HG03095 (cell line): ENCODE measurements around the gene CTNS.

Experiments used
- ATAC-seq: cut with Tn5 transposase; IDR thresholded peaks from one replicate; pipeline ENCODE4 v1.9.1; 2021; ENCODE audit warnings: moderate library complexity; ENCODE audit not compliant: unreplicated experiment

The CTNS gene

GRCh38 chr17:3657874-3658783 lies 21.6 kb downstream of the CTNS start:
- ATAC-seq: no peak

- no peak for ATAC-seq
These were observed 22.4 kb downstream of the CTNS start for GRCh38 chr17:3658784-3659449.

GRCh38 chr17:3659541-3660111 lies 23.1 kb downstream of the CTNS start:
- no peak for ATAC-seq

DNA sequence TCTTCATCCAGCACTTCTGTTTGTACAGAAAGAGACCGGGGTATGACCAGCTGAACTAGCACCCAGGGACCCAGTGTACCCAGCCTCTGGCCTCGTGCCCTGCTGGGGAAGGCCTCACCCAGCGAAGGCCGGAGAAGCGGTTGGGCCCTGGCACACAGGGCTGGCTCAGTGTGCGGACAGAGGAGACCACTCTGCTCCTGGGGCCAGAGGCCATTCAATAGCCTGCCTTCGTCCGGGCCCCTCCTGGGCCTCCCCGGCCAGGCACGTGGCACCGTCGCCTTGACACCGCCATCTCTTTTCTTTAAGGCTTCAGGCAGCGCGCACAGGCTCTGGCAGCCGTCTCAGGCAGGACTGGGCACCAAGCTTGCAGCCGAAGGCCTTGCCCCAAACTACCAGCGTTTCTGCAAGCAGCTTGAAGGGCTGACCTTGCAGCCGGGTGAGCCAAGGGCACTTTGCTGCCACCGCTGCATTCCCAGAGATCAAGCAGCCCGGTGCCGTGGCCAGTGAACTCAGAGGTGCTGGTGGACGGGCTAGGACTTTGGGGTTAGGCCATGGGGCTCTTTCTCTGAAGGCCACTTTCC lies 23.8 kb downstream of the CTNS start:
- no peak for ATAC-seq

GRCh38 chr17:3663102-3664011 lies 26.8 kb downstream of the CTNS start:
- no peak for ATAC-seq

DNA sequence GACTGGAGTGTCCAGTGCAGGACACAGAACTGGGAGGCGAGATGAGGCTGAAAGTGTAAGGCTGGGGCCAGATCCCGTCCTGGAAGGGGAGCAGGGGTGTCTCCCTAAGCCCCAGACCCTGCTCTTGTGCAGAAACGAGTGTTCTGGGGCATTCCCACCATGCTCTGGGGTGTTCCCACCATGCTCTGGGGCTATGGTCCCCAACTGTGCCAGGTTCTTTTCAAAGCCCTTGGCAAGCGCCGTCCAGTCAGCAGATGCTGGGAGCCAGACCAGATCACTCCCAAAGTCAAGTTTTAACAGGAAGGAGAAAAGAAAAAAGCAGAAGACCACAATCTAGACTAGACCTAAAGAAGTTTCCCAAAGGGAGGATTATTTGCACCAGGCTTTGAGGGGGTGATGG lies 29.3 kb downstream of the CTNS start:
- no peak for ATAC-seq

- ATAC-seq: no peak
These were observed 30.0 kb downstream of the CTNS start for GRCh38 chr17:3666516-3666915.

DNA sequence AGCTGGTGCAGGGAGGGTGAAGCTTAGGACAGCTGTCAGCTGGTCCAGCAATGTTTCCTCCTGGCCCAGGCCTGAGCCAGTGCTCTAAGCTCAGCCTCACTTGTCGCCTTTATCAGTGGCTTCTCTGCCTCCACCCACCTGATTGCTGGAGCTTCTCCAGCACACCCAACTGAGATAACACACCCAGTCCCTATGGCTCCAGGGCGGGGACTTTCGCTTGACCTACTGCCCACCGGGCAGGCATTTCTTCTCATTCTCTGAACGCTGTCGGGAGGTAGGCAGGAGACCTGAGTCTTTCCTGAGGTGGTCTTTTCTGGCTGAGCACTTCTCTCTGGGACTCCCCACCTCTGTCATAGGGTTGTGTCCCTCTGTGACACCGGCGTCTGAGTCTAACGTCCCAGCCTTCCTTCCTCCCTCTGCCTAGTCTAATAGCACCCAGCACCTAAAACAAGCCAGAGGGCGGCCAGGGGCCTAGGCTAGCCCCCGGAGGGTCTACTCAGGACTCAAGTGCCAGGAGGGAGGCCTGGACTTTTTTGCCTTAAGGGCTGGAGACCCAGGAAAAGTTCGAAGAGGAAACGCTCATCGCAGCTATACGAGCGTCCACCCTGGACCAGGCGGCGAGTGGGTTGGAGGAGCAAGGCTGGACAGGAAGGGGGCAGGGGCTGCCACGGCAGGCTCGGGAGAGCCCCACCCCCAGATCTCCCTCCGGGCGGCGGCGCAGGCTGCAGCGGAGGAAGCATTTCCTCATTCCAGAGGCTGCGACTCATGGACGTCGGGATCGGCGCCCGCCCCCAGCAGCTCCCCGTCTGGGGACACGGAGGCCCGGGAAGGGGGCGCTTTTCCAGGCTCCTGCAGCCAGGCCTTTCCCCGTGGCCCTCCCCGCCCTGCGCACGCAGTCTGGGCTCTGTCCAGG lies 31.1 kb downstream of the CTNS start:
- no peak for ATAC-seq

DNA sequence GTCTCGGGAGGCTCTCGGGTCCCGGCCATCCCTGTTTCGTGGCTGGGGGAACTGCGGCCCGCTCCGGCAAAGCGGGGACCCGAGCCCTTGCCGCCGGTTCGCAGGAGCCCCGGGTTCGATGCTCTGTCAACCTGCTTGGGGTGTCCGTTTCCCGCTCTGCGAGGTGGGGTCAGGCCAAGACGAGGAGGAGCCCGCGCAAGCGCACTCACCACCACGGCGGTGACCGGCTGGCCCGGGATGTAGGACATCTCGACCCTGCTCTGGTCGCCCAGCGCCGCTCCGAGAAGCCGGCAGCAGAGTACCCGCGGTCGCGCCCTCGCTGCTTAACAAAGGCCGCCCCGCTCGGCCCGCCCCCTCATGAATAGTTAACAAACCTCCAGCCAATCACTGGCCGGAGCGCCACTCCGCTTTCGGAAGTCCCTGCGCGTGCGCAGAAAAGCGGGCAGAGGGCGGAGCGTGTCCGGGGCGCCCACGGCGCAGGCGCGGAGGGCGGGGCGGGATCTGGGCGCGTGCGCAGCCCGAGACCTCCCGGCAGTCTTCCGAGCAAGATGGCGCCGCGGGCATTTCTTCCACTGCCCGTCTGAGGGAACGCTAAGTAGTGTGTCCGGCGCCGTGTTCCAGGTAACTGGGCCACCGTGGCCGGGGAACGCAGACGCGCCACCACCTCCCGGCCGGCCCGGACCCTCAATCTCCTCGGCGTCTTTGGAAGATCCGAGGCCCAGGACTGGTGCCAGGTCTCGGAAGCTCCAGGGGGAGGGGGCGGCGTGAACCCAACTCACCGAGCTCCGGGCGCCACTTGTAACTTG lies 31.9 kb downstream of the CTNS start, which contains the start of the genes EMC6 and TAX1BP3:
Gene EMC6, plus strand, starts transcription at position 534 of the 806 bp plus-strand sequence. CDS start 335 bp downstream, outside the sequence.
Gene TAX1BP3, minus strand, starts transcription at position 300 of the 806 bp plus-strand sequence. Its CDS starts 52 bp downstream, at position 248.
- peak; percentile 77 for ATAC-seq

DNA sequence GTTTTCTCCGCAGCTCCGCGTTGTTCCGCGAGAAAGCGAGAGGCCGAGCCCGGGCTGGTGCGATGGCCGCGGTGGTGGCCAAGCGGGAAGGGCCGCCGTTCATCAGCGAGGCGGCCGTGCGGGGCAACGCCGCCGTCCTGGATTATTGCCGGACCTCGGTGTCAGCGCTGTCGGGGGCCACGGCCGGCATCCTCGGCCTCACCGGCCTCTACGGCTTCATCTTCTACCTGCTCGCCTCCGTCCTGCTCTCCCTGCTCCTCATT lies 32.5 kb downstream of the CTNS start:
- ATAC-seq: no peak

DNA sequence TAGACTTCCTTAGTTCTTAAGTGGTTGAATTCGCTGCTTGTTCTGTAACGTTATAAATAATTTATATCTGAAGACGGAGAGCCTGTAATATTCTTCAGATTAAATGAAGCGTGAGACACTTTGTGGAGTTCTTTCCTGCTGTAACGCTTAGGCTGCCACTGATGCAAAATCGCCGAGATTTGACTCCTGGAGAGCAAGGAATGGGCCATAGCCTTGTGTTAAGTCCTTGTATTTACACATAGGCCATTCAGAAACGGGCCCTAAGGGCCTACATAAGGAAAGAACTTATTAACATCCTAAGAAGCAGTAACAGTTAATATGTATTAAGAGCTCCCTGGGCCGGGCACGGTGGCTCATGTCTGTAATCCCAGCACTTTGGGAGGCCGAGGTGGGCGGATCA lies 33.0 kb downstream of the CTNS start:
- no peak for ATAC-seq

DNA sequence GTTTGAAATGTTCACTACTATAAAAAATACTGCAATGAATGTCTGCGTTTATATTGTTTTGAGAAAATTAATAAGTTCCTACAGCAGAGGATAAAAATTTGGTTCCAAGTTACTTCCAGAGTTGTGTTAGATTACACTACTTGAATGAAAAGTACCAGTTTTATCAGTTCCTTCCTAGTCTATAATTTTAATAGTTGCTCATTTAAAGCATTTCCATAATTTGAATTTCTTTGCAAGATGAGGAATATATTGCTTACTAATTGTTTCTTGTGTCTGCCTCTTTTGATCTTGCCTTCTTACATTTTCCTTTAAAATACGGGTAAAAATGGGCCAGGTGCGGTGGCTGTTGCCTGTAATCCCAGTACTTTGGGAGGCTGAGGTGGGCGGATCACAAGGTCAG lies 36.0 kb downstream of the CTNS start:
- ATAC-seq: no peak

GRCh38 chr17:3675886-3676285 lies 39.3 kb downstream of the CTNS start:
- no peak for ATAC-seq

- ATAC-seq: no peak
These were observed 41.7 kb downstream of the CTNS start for GRCh38 chr17:3678095-3678820.

DNA sequence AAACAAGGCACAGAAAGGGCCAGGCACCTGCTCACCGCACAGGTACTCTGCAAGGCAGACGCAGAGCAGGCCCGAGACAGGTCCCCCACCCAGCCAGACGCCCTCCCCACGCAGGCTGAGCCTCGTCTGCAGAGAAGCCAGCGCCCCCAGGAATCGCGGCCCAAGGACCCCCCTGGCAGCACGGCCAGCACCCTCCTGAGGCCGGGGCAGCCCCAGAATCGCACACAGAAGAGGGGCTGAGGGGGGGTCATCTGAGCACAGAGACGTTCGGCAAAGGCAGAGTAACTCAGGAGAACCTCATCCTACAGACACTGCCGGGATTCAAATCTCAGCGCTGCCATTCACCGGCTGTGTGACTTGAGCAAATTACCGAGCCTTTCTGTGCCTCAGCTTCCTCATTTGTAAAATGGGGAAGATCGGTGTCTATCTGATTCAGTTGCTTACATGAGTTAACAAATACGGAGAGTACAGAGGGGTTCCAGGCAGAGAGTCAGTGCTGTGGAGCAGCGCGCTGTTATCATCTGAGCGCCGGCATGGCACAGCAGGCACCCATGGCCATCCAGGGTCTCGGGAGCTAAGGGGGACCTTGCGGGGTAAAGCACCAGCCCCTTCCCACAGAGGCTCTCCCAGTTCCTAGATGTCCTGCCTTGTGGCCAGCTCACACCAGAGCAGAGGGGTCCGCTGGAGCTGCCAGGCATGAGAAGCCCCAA lies 42.4 kb downstream of the CTNS start:
- no peak for ATAC-seq

DNA sequence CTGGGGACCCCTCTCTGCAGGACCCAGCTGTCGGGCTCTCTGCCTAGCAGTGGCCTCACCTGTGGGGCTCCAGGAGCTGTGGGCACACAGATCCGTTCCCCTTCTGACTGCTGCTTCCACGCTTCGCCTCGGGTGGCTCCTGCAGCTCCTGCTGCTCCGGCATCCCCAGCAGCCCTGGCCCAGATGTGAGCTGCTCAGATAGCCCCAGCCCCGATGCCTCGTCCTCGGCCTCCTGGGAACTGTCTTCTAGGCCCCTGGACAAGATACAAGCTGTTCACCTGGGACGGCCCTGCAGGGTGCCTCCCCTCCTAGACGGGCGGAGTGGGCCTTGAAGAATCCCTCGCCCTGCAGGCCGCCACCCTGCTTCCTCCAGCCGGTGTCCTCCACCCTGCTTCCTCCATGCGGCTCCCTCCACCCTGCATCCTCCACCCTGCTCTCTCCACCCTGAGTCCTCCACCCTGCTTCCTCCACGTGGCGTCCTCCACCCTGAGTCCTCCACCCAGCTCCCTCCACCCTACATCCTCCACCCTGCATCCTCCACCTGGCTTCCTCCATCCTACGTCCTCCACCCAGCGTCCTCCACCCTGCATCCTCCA lies 43.1 kb downstream of the CTNS start:
- ATAC-seq: no peak

GRCh38 chr17:3681057-3681456 lies 44.5 kb downstream of the CTNS start:
- ATAC-seq: no peak
